ENCODE measurements around the gene RAB1A. TPM values are rescaled to one million over a fixed set of nuclear protein-coding genes. Genes with fewer than 3 reads are reported as not detected.

RAB1A gene
- total RNA-seq, 1 experiment from 2014 or later: 119 TPM

DNA sequence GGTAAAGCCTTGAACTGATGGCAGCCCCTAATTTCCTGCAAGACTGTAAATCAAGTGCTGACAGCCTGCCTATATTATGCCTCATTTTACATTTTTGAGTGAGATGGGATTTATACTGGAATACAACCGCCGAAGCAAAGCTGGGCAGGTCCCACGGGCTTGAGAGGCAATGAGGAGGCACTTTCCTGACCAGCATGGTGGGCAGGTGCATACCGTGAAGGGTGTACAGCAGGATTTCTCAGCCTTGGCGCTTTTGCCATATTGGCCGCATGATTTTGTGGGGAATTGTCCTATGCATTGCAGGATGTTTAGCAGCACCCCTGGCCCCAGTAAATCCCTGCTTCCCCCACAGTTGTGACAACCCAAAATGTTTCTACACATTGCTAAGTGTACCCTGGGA, 50.9 kb downstream of the RAB1A start:
- Histone ChIP-seq H3K27me3 (replicated peaks; ENCODE audit: insufficient read depth, low read depth, low read length, poor library complexity) (no peaks in the 10 kb centered on the region), H3K36me3 (ENCODE audit: insufficient read depth, low read length, poor library complexity, severe bottlenecking) (peaks cover 31% of the 10 kb centered on the region), H3K4me3 (ENCODE audit: low read depth, low read length, poor library complexity, severe bottlenecking) (no peak overlapping the region), H3K4me1 (ENCODE audit: insufficient read depth, low read length, poor library complexity, severe bottlenecking) (no peaks in the 10 kb centered on the region), H3K27ac (ENCODE audit: low read depth, low read length, poor library complexity, severe bottlenecking) (no peak overlapping the region), H3K9me3 (ENCODE audit: low read depth, low read length, poor library complexity, severe bottlenecking) (no peaks in the 10 kb centered on the region)
- no peak for TF ChIP-seq CTCF (conservative IDR thresholded peaks at IDR 0.05; ENCODE audit: low read depth, low read length)
- TF ChIP-seq EZH2 (IDR thresholded peaks at IDR 0.05; ENCODE audit: borderline replicate concordance, low read depth, low read length, poor library complexity, severe bottlenecking): no peak
- intact Hi-C loops (cut with micrococcal nuclease; ENCODE audit: unreplicated experiment): no loop called here
- CTCF ChIA-PET: interaction anchor here (1.2 kb wide), 1 partner anchor 14 kb away, joined by 3 read pairs; no protein-coding TSS in a partner anchor
- POLR2A ChIA-PET (ENCODE audit: low non-redundant PET): interaction anchor here (0.6 kb wide), 1 partner anchor 8 kb away, joined by 3 read pairs; no protein-coding TSS in a partner anchor
- no TSS peak for BruUV-seq (replicated peaks)
- no peak for DNase-seq (ENCODE audit: low spot score)

DNA sequence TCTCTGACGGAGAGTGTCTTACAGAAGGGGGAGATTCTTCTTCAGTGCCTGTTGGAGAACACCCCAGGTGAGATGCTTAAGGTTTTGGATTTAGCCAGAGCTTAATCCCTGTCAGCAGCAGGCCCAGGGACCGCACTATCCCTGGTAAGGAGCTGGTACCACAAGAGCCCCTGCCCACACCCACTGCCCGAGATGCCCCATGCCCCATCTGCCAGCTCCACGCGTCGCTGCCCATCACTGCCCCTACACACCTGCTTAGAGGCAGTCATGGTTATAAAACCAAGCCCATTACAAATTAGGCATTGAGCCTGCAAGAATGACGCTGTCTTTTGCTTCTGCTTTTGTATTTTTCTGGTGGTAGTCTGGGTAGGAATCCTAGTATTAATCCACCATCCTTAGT, 52.0 kb downstream of the RAB1A start:
- no peaks in the 10 kb centered on the region for H3K9me3 ChIP-seq (ENCODE audit: low read depth, low read length, poor library complexity, severe bottlenecking)
- H3K4me1 ChIP-seq (ENCODE audit: insufficient read depth, low read length, poor library complexity, severe bottlenecking): no peaks in the 10 kb centered on the region
- no peaks in the 10 kb centered on the region for H3K27me3 ChIP-seq (replicated peaks; ENCODE audit: insufficient read depth, low read depth, low read length, poor library complexity)
- DNase-seq (ENCODE audit: low spot score): no peak
- H3K4me3 ChIP-seq (ENCODE audit: low read depth, low read length, poor library complexity, severe bottlenecking): no peak overlapping the region
- TF ChIP-seq CTCF (conservative IDR thresholded peaks at IDR 0.05; ENCODE audit: low read depth, low read length): no peak
- intact Hi-C loops (cut with micrococcal nuclease; ENCODE audit: unreplicated experiment): no loop called here
- H3K36me3 ChIP-seq (ENCODE audit: insufficient read depth, low read length, poor library complexity, severe bottlenecking): peaks cover 21% of the 10 kb centered on the region
- no TSS peak for BruUV-seq (replicated peaks)
- H3K27ac ChIP-seq (ENCODE audit: low read depth, low read length, poor library complexity, severe bottlenecking): no peak overlapping the region
- ChIA-PET CTCF (no interaction called here), POLR2A (ENCODE audit: low non-redundant PET) (no interaction called here)

GRCh38 chr2:65076345-65076710, 53.6 kb downstream of the RAB1A start:
- no peak overlapping the region for H3K4me3 ChIP-seq (ENCODE audit: low read depth, low read length, poor library complexity, severe bottlenecking)
- ChIA-PET POLR2A (ENCODE audit: low non-redundant PET) (no interaction called here), CTCF (no interaction called here)
- DNase-seq (ENCODE audit: low spot score): no peak
- intact Hi-C loops (cut with micrococcal nuclease; ENCODE audit: unreplicated experiment): no loop called here
- no peaks in the 10 kb centered on the region for H3K4me1 ChIP-seq (ENCODE audit: insufficient read depth, low read length, poor library complexity, severe bottlenecking)
- no peaks in the 10 kb centered on the region for H3K27me3 ChIP-seq (replicated peaks; ENCODE audit: insufficient read depth, low read depth, low read length, poor library complexity)
- no peaks in the 10 kb centered on the region for H3K9me3 ChIP-seq (ENCODE audit: low read depth, low read length, poor library complexity, severe bottlenecking)
- H3K27ac ChIP-seq (ENCODE audit: low read depth, low read length, poor library complexity, severe bottlenecking): peak overlapping the region; percentile 29
- BruUV-seq (replicated peaks): no TSS peak
- H3K36me3 ChIP-seq (ENCODE audit: insufficient read depth, low read length, poor library complexity, severe bottlenecking): peaks cover 24% of the 10 kb centered on the region
- TF ChIP-seq EZH2 (IDR thresholded peaks at IDR 0.05; ENCODE audit: borderline replicate concordance, low read depth, low read length, poor library complexity, severe bottlenecking) (no peak), CTCF (conservative IDR thresholded peaks at IDR 0.05; ENCODE audit: low read depth, low read length) (no peak)

Data from A673 (cell line).